Smooth muscle cell (in vitro differentiated cells): ENCODE measurements around the gene ALG3. TPM values are rescaled to one million over a fixed set of nuclear protein-coding genes. Genes with fewer than 3 reads are reported as not detected.

ENCODE experiments used
- DNase-seq: peaks from one replicate; lab custom pipeline; 2025; ENCODE audit not compliant: unreplicated experiment; lab: John Stamatoyannopoulos, UW
- H2AFZ ChIP-seq: fragments of 200-600 bp; sonication (generic); 2 replicates; pipeline ENCODE4 v1.6.0; 2016; ENCODE audit warnings: antibody characterized with exemption, low read depth, mild to moderate bottlenecking
- H3F3A ChIP-seq: fragments of 200-600 bp; sonication (generic); 2 replicates; pipeline ENCODE4 v1.6.0; 2017; ENCODE audit warnings: antibody characterized with exemption, low read depth
- H3K27ac ChIP-seq: fragments of 200-600 bp; sonication (generic); 2 replicates; pipeline ENCODE4 v1.5.1; 2016; ENCODE audit warnings: low read depth, mild to moderate bottlenecking
- H3K27me3 ChIP-seq: fragments of 200-600 bp; sonication (generic); 2 replicates; pipeline ENCODE4 v1.6.1; 2016; ENCODE audit warnings: low read depth, mild to moderate bottlenecking
- H3K36me3 ChIP-seq: fragments of 200-600 bp; sonication (generic); 2 replicates; pipeline ENCODE4 v1.5.1; 2016; ENCODE audit warnings: low read depth
- H3K4me1 ChIP-seq: fragments of 200-600 bp; sonication (generic); 2 replicates; pipeline ENCODE4 v1.5.1; 2016; ENCODE audit warnings: low read depth
- H3K4me2 ChIP-seq: fragments of 200-600 bp; sonication (generic); 2 replicates; pipeline ENCODE4 v1.6.0; 2016; ENCODE audit warnings: mild to moderate bottlenecking
- H3K4me3 ChIP-seq: fragments of 200-600 bp; sonication (generic); 2 replicates; pipeline ENCODE4 v1.5.1; 2016; ENCODE audit warnings: mild to moderate bottlenecking
- H3K79me2 ChIP-seq: fragments of 200-600 bp; sonication (generic); 2 replicates; pipeline ENCODE4 v1.6.0; 2016; ENCODE audit warnings: low read depth, mild to moderate bottlenecking
- H3K9ac ChIP-seq: fragments of 200-600 bp; sonication (generic); 2 replicates; pipeline ENCODE4 v1.6.0; 2016; ENCODE audit warnings: low read depth
- H3K9me3 ChIP-seq: fragments of 200-600 bp; sonication (generic); replicated peaks from 2 replicates; pipeline ENCODE4 v1.5.1; 2016; ENCODE audit warnings: low read depth
- H4K20me1 ChIP-seq: fragments of 200-600 bp; sonication (generic); 2 replicates; pipeline ENCODE4 v1.6.0; 2016; ENCODE audit warnings: low read depth
- whole genome bisulfite sequencing: methylation state at CpG from one replicate; pipeline ENCODE4 v1.1.7; 2016; ENCODE audit warnings: low lambda C conversion rate; 5-methylcytosine and 5-hydroxymethylcytosine counted together
- polyA plus RNA-seq: library from polyadenylated mRNA; unstranded; fragments of >200 nt; fragmentation: Nextera tagmentation; extraction: Ambion mirVana; gene quantifications from 2 replicates; pipeline ENCODE4 v1.2.1, GENCODE V29; 2016
- total RNA-seq: library from RNA; depleted of rRNA; stranded (reverse); fragments of >200 nt; gene quantifications from 2 replicates; pipeline ENCODE4 v1.2.3, GENCODE V29; 2014
- TF ChIP-seq, protein P1 (sequence below): fragments of 200-600 bp; sonication (generic); IDR thresholded peaks from 2 replicates; pipeline ENCODE4 v1.5.1; 2017; ENCODE audit warnings: borderline replicate concordance, mild to moderate bottlenecking, antibody characterized with exemption; ENCODE audit not compliant: insufficient read depth, poor library complexity, severe bottlenecking

The ALG3 gene
- total and polyA plus RNA-seq, 2 experiments from 2014 or later = 91.2 to 95.2 TPM

DNA sequence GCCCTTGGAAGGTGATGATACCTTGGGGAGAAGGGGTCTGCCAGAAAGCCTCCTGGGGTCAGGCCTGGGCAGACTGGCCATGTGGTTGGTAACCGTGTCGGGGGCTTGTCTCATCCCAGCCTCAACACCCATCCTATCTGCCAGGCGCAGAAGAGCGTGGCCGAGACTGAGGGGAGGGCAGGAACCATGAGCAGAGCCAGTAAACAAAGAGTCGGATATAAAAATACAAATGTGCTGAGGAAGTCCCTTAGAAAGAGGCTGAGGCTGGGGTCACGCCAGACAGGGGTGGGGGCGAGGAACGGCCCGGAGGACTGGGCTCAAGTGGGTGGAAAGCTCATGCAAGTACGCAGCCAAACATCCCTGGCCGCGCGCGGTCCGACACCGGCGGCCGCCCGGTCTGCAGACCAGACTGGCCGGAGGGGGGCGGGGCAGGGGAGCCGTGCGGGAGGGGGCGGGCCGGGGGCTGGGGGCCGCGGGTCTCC lies 10.7 kb upstream of the ALG3 start:
- Histone ChIP-seq H3K4me3 (peak overlapping the region; percentile 18), H3K27me3 (peaks cover 52% of the 10 kb centered on the region), H3K27ac (no peak overlapping the region), H2AFZ (no peak overlapping the region), H3K9ac (no peak overlapping the region), H3K36me3 (no peaks in the 10 kb centered on the region), H3F3A (peaks cover 6% of the 10 kb centered on the region), H4K20me1 (peaks cover 21% of the 10 kb centered on the region), H3K4me1 (peaks cover 18% of the 10 kb centered on the region), H3K4me2 (peak overlapping the region; percentile 81), H3K79me2 (no peaks in the 10 kb centered on the region), H3K9me3 (no peaks in the 10 kb centered on the region)
- 22% methylated on average over 26 of the region's 28 CpGs for WGBS
- TF ChIP-seq, protein P1, sequence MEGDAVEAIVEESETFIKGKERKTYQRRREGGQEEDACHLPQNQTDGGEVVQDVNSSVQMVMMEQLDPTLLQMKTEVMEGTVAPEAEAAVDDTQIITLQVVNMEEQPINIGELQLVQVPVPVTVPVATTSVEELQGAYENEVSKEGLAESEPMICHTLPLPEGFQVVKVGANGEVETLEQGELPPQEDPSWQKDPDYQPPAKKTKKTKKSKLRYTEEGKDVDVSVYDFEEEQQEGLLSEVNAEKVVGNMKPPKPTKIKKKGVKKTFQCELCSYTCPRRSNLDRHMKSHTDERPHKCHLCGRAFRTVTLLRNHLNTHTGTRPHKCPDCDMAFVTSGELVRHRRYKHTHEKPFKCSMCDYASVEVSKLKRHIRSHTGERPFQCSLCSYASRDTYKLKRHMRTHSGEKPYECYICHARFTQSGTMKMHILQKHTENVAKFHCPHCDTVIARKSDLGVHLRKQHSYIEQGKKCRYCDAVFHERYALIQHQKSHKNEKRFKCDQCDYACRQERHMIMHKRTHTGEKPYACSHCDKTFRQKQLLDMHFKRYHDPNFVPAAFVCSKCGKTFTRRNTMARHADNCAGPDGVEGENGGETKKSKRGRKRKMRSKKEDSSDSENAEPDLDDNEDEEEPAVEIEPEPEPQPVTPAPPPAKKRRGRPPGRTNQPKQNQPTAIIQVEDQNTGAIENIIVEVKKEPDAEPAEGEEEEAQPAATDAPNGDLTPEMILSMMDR = no peak
- no peak for DNase-seq

DNA sequence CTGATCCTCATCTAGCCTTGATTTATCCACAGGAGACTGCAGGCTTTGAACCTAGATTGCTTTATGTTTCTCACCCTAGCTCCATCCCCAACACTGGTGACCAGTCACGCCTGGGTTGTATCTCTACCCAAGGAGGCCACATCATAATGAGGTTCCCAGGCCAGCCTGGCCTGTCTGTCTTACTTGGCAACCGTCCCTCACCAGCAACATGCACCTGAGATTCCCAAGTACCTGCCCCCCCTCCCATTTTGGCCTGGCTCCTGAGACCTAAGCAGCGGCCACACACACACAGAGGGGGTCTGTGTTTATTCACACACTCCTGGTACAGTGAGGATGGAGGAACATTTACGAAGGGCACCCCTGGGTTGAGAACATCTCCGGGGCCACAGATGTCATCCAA lies 10.2 kb upstream of the ALG3 start:
- H4K20me1 ChIP-seq = peaks cover 23% of the 10 kb centered on the region
- H3K36me3 ChIP-seq = no peaks in the 10 kb centered on the region
- no peak overlapping the region for H3K4me3 ChIP-seq
- no peak overlapping the region for H3K4me2 ChIP-seq
- DNase-seq = no peak
- H2AFZ ChIP-seq = no peak overlapping the region
- no peak overlapping the region for H3K27ac ChIP-seq
- 85% methylated on average over 5 of the region's 5 CpGs for WGBS
- H3K4me1 ChIP-seq = peaks cover 18% of the 10 kb centered on the region
- peaks cover 6% of the 10 kb centered on the region for H3F3A ChIP-seq
- H3K27me3 ChIP-seq = peaks cover 49% of the 10 kb centered on the region
- no peak overlapping the region for H3K9ac ChIP-seq
- TF ChIP-seq, protein P1 = no peak
- H3K79me2 ChIP-seq = no peaks in the 10 kb centered on the region
- H3K9me3 ChIP-seq = no peaks in the 10 kb centered on the region

DNA sequence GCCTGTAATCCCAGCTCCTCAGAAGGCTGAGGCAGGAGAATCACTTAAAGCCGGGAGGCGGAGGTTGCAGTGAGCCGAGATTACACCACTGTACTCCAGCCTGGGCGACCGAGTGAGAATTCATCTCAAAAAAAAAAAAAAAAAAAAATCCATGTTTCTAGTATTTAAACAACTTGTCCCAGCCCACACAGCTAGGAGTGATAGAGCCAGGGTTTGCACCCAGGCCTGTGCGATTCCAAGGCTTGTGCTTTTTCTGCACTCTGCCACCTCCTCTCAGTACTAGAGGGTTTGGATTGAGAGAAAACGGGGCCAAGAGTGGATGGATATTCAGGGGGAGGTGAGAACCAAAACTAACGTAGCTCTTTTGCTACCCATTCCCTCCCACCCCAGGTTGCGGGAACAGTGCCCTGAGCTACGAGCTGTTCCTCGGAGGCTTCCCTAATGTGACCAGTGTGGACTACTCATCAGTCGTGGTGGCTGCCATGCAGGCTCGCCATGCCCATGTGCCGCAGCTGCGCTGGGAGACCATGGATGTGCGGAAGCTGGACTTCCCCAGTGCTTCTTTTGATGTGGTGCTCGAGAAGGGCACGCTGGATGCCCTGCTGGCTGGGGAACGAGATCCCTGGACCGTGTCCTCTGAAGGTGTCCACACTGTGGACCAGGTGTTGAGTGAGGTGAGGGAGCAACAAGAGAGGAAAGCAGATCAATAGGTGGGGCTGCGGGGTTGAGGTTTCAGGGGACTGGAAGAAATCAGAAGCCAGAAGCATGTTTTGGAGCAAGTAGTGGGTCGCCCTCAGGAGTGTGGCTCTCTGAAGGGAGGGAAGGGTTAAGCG lies 8.5 kb upstream of the ALG3 start:
- H3K79me2 ChIP-seq = no peaks in the 10 kb centered on the region
- no peak overlapping the region for H3K4me3 ChIP-seq
- H3K27ac ChIP-seq = no peak overlapping the region
- no peaks in the 10 kb centered on the region for H3K36me3 ChIP-seq
- H3K9me3 ChIP-seq = no peaks in the 10 kb centered on the region
- WGBS = 95% methylated on average over 23 of the region's 23 CpGs
- H3K4me1 ChIP-seq = peaks cover 16% of the 10 kb centered on the region
- H3K9ac ChIP-seq = no peak overlapping the region
- H3K27me3 ChIP-seq = peaks cover 35% of the 10 kb centered on the region
- H3F3A ChIP-seq = peaks cover 6% of the 10 kb centered on the region
- no peak for DNase-seq
- H3K4me2 ChIP-seq = no peak overlapping the region
- TF ChIP-seq, protein P1 = no peak
- H4K20me1 ChIP-seq = peaks cover 24% of the 10 kb centered on the region
- H2AFZ ChIP-seq = no peak overlapping the region
